ENCODE results near the gene CKS1B. TPM values are rescaled to one million over a fixed set of nuclear protein-coding genes. Genes with fewer than 3 reads are reported as not detected.

The CKS1B gene
- total RNA-seq, 6 donors from 2014 or later = 9.9 to 31.1 (median 22.5) TPM

DNA sequence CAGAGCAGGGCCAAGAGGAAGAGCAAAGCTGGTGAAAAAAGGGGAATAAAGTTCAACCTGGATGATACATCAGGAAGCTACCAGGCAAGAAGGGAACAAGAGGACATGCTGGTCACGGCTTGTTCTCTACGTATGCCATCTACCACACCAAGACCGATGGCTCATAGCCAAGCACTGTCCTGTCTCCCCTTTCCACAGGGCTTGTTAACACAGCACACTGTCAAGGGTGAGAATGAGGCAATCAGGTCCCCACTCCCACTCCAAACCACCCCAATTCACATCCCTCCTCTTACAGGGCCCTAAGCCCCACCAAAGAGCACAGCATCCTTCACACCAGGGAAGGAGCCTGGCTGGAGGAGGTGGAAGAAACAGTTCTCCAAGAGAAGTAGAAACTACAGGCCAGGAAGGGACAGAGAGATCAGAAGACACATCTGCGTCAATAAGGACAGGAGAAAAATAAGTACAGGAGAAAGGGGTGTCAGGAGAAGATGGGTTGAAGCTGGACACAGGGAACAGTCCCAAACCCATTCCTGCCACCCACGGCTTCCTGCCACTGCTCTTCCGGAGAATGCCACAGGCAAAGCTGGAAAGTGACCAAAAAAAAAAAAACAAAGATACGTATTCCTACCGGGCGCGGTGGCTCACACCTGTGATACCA, 3.0 kb upstream of the CKS1B start:
- DNase-seq (peak in 1 of 2 donors; percentile 68), ATAC-seq (ENCODE audit: low FRiP score in 2 of 2) (no peak)
- peak overlapping the region in 3 of 4 donors; percentile 25 to 61 (median 31) for H3K4me3 ChIP-seq
- peak overlapping the region; percentile 97 to 99 (median 98) for H3K27ac ChIP-seq
- TF ChIP-seq POLR2AphosphoS5 (IDR thresholded peaks at IDR 0.05) (no peak), CTCF (IDR thresholded peaks at IDR 0.05) (no peak), EP300 (IDR thresholded peaks at IDR 0.05) (peak in 1 of 4 donors; percentile 16), POLR2A (IDR thresholded peaks at IDR 0.05) (no peak)
- 34 to 44% methylated on average over 10 of the region's 10 CpGs for WGBS, 2 donors
- no peaks in the 10 kb centered on the region for H3K27me3 ChIP-seq
- H3K9me3 ChIP-seq = no peaks in the 10 kb centered on the region
- peaks cover 9 to 30% (median 21%) of the 10 kb centered on the region in 4 donors for H3K36me3 ChIP-seq
- H3K4me1 ChIP-seq = peaks cover 50 to 66% (median 64%) of the 10 kb centered on the region in 4 donors

GRCh38 chr1:154972213-154972516, 2.3 kb upstream of the CKS1B start:
- no peaks in the 10 kb centered on the region for H3K9me3 ChIP-seq
- no peak for ATAC-seq (ENCODE audit: low FRiP score in 2 of 2)
- peaks cover 3 to 23% (median 16%) of the 10 kb centered on the region in 4 donors for H3K36me3 ChIP-seq
- WGBS, 2 donors = 45 to 64% methylated on average over 3 of the region's 3 CpGs
- peak overlapping the region in 2 of 4 donors; percentile 11 to 61 for H3K4me3 ChIP-seq
- TF ChIP-seq POLR2AphosphoS5 (IDR thresholded peaks at IDR 0.05) (no peak), CTCF (IDR thresholded peaks at IDR 0.05) (no peak), POLR2A (IDR thresholded peaks at IDR 0.05) (peak in 1 of 4 donors; percentile 28), EP300 (IDR thresholded peaks at IDR 0.05) (no peak)
- peaks cover 50 to 68% (median 64%) of the 10 kb centered on the region in 4 donors for H3K4me1 ChIP-seq
- H3K27me3 ChIP-seq = no peaks in the 10 kb centered on the region
- DNase-seq = no peak
- peak overlapping the region; percentile 97 to 99 (median 98) for H3K27ac ChIP-seq

GRCh38 chr1:154972517-154973343, 1.8 kb upstream of the CKS1B start:
- ATAC-seq (ENCODE audit: low FRiP score in 2 of 2) = peak in 1 of 2 donors; percentile 28
- Histone ChIP-seq H3K27me3 (no peaks in the 10 kb centered on the region), H3K9me3 (no peaks in the 10 kb centered on the region), H3K36me3 (peaks cover under 1 to 17% (median 10%) of the 10 kb centered on the region in 4 donors), H3K4me1 (peaks cover 45 to 63% (median 60%) of the 10 kb centered on the region in 4 donors), H3K4me3 (peak overlapping the region in 3 of 4 donors; percentile 61 to 74 (median 65)), H3K27ac (peak overlapping the region; percentile 97 to 99 (median 98))
- peak in 1 of 2 donors; percentile 90 for DNase-seq
- WGBS, 2 donors = 23 to 27% methylated on average over 18 of the region's 18 CpGs
- no peak for TF ChIP-seq CTCF (IDR thresholded peaks at IDR 0.05)
- TF ChIP-seq EP300 (IDR thresholded peaks at IDR 0.05) = peak in 3 of 4 donors; percentile 68 to 87 (median 75)
- peak in 1 of 4 donors; percentile 46 for TF ChIP-seq POLR2A (IDR thresholded peaks at IDR 0.05)
- peak; percentile 89 to 95 for TF ChIP-seq POLR2AphosphoS5 (IDR thresholded peaks at IDR 0.05)

GRCh38 chr1:154973344-154974101, 958 bp upstream of the CKS1B start:
- Histone ChIP-seq H3K36me3 (peaks cover 0 to 9% (median 4%) of the 10 kb centered on the region in 4 donors), H3K9me3 (no peaks in the 10 kb centered on the region), H3K4me3 (peak overlapping the region; percentile 26 to 74 (median 63)), H3K4me1 (peaks cover 44 to 59% (median 55%) of the 10 kb centered on the region in 4 donors), H3K27me3 (no peaks in the 10 kb centered on the region), H3K27ac (peak overlapping the region; percentile 97 to 99 (median 98))
- ATAC-seq (ENCODE audit: low FRiP score in 2 of 2) (peak; percentile 80 to 88), DNase-seq (peak in 1 of 2 donors; percentile 97)
- TF ChIP-seq POLR2A (IDR thresholded peaks at IDR 0.05) (peak in 2 of 4 donors; percentile 44 to 59), POLR2AphosphoS5 (IDR thresholded peaks at IDR 0.05) (peak; percentile 64 to 86), EP300 (IDR thresholded peaks at IDR 0.05) (peak in 1 of 4 donors; percentile 0), CTCF (IDR thresholded peaks at IDR 0.05) (peak in 1 of 6 experiments; percentile 6)
- 3 to 6% methylated on average over 35 to 37 of the region's 37 CpGs for WGBS, 2 donors
